GM10847 (cell line): ENCODE measurements around the gene CRK.

Experiments
- POLR2A ChIP-seq: IDR thresholded peaks from 2 replicates; pipeline ENCODE4 v1.6.1; 2011; ENCODE audit not compliant: insufficient read length; ENCODE audit errors: extremely low read depth

Gene CRK

GRCh38 chr17:1490643-1491442 is 34.8 kb upstream of the CRK start:
- TF ChIP-seq POLR2A, result peak; percentile 39

- TF ChIP-seq POLR2A, result no peak
These were observed 32.8 kb upstream of the CRK start for GRCh38 chr17:1488826-1489270.

- TF ChIP-seq POLR2A, result no peak
These were observed 32.1 kb upstream of the CRK start for GRCh38 chr17:1487939-1488825.

GRCh38 chr17:1486802-1487695 is 31.0 kb upstream of the CRK start:
- TF ChIP-seq POLR2A, result no peak

GRCh38 chr17:1485423-1486376 is 29.7 kb upstream of the CRK start:
- TF ChIP-seq POLR2A, result no peak

- TF ChIP-seq POLR2A, result no peak
These were observed 28.8 kb upstream of the CRK start for GRCh38 chr17:1484676-1485422.

- no peak for TF ChIP-seq POLR2A
These were observed 28.1 kb upstream of the CRK start for GRCh38 chr17:1484060-1484535.

- TF ChIP-seq POLR2A, result no peak
These were observed 26.6 kb upstream of the CRK start for GRCh38 chr17:1482680-1483079.

- TF ChIP-seq POLR2A, result no peak
These were observed 25.7 kb upstream of the CRK start for GRCh38 chr17:1481736-1482135.

GRCh38 chr17:1480747-1481465 is 24.9 kb upstream of the CRK start:
- no peak for TF ChIP-seq POLR2A

- TF ChIP-seq POLR2A, result no peak
These were observed 22.4 kb upstream of the CRK start for GRCh38 chr17:1478418-1478817.

- no peak for TF ChIP-seq POLR2A
These were observed 19.4 kb upstream of the CRK start for GRCh38 chr17:1475321-1475854.
